Large intestine (tissue), 3 donors: ENCODE data around the gene PTPN14. TPM values are rescaled to one million over a fixed set of nuclear protein-coding genes. Genes with fewer than 3 reads are reported as not detected.

Experiments used
- DNase-seq, 2 donors: peaks; one replicate each; pipeline versions ENCODE4 v3.0.0 to v3.0.0-alpha.2; 2013
- H3K27ac ChIP-seq: one replicate; pipeline ENCODE4 v1.5.1; 2013; ENCODE audit warnings: low read length
- H3K27me3 ChIP-seq: 2 replicates; pipeline ENCODE4 v1.6.1; 2013; ENCODE audit warnings: low read length; ENCODE audit not compliant: control insufficient read depth, insufficient read depth
- H3K36me3 ChIP-seq: 2 replicates; pipeline ENCODE4 v1.6.1; 2013; ENCODE audit warnings: low read length; ENCODE audit not compliant: control insufficient read depth, insufficient read depth
- H3K4me1 ChIP-seq: one replicate; pipeline ENCODE4 v1.6.1; 2013; ENCODE audit warnings: low read length; ENCODE audit not compliant: control insufficient read depth, insufficient read depth
- H3K4me3 ChIP-seq: one replicate; pipeline ENCODE4 v1.5.1; 2013; ENCODE audit warnings: low read length
- H3K9me3 ChIP-seq: one replicate; pipeline ENCODE4 v1.6.1; 2013; ENCODE audit warnings: mild to moderate bottlenecking, low read depth, low read length, moderate library complexity; ENCODE audit not compliant: control insufficient read depth
- WGBS: methylation state at CpG from one replicate; pipeline ENCODE4 v1.1.5; 2013; ENCODE audit warnings: low lambda C conversion rate; ENCODE audit not compliant: insufficient coverage; 5-methylcytosine and 5-hydroxymethylcytosine counted together
- polyA plus RNA-seq: library from polyadenylated mRNA; unstranded; fragments of 120-200 nt; gene quantifications from one replicate; pipeline ENCODE4 v1.2.1, GENCODE V29; 2013

The PTPN14 gene
- polyA plus RNA-seq, 1 donor = 10.2 TPM

DNA sequence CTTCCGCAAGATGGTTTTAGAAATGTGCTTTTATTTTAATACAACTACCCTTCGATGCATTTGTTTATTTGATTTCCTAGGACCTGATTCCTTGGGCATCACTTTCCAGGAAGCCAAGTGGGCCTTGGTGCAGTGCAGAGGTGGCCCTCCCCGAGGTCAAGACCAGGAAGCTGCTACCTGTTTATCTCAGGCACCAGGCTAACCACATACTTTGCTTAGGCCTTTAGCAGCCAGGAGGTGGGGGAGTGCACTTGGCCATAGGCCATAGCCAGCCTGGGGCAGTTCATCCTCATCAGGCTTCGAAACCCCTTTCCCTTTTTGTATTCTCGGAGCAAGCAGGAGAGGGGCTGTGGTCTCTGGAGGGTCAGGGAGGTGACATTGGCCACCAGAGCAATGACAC is 225.0 kb downstream of the PTPN14 start:
- no peak overlapping the region for H3K27ac ChIP-seq
- no peak for DNase-seq
- no peaks in the 10 kb centered on the region for H3K27me3 ChIP-seq
- 0% methylated on average over 1 of the region's 5 CpGs for WGBS
- H3K4me3 ChIP-seq = no peak overlapping the region
- H3K36me3 ChIP-seq = peaks cover 34% of the 10 kb centered on the region
- no peaks in the 10 kb centered on the region for H3K4me1 ChIP-seq
- no peaks in the 10 kb centered on the region for H3K9me3 ChIP-seq

DNA sequence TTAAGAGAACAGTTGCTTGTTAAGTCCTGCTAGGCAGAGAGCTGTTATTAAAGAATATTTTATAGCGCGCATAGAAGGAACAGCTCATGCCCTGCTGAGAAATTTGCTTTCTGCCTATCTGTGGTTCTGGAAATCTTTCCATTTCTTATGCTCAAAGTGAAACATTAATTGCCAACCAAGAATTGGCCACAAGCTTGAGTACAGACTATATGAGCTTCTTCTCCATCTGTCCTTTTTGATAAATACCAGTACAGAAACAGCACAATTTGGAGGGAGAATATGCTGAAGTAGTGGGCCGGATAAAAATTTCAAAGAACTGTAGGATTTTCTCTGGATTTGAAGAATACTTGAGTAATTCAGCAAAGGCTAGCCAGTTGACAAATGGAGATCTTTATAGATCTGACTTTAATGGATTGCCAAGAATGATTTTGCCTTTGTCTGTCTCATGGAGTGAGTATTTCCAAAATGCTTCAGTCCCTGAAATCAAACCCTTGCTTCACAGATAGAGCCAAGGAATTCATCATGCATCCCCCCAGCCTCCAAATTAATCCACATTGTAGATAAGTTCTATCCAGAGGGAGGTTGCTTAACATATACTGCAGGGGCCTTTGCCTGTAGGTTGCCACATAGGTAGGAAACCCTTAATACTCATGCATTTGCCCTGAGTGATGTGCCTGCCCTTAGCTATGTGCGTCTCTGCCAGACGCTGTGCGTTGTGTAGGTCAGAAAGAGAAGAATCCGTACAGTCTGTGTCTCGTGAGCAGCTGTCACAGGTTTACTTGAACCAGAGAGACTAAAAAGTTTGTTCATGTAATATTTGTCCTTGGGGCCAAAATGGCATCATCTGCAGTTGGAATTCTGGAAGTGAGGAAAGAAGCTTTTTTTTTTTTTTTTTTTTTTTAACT is 226.3 kb downstream of the PTPN14 start:
- H3K27me3 ChIP-seq = no peaks in the 10 kb centered on the region
- H3K4me3 ChIP-seq = no peak overlapping the region
- H3K36me3 ChIP-seq = peaks cover 28% of the 10 kb centered on the region
- WGBS = 100% methylated on average over 1 of the region's 8 CpGs
- H3K27ac ChIP-seq = no peak overlapping the region
- DNase-seq = no peak
- no peaks in the 10 kb centered on the region for H3K4me1 ChIP-seq
- H3K9me3 ChIP-seq = no peaks in the 10 kb centered on the region

DNA sequence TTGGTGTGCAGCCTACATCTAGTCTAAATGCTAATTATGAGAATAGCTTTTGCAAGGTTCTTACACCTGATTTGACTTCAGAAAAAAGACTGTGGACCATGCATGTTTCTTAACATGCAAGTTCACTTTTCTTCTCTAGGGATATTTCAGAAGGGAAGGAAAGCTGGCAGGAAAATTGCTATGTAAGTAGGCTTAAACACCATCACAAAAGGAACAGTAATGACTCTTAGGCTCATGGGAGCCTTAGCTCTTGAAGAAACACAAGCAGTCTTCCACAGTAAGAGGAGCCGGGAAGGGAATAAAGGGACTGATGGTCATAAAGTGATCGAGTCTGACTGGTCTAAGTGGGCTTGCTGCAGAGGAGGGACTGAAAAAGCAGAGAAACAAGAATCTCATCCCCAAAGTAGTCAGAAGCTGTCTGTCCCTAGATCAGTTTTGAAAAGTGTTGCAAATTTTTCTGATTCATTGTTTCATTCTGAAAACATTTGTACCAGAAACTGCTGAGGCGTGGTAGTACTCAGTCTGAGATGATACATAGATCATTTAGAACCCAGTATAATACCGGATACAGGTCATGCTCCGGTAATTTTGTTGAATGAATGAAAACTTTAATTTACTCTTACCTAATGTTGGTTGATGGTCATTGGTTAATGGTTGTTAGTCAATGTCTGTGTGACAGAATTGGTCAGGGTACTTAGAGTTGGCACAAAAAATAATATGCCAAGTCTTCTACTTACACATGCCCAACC is 229.5 kb downstream of the PTPN14 start:
- Histone ChIP-seq H3K27ac (no peak overlapping the region), H3K27me3 (no peaks in the 10 kb centered on the region), H3K4me1 (no peaks in the 10 kb centered on the region), H3K9me3 (no peaks in the 10 kb centered on the region), H3K36me3 (peaks cover 24% of the 10 kb centered on the region), H3K4me3 (no peak overlapping the region)
- no peak for DNase-seq
- no CpG with 5 or more reads among the region's 5 CpGs for WGBS

DNA sequence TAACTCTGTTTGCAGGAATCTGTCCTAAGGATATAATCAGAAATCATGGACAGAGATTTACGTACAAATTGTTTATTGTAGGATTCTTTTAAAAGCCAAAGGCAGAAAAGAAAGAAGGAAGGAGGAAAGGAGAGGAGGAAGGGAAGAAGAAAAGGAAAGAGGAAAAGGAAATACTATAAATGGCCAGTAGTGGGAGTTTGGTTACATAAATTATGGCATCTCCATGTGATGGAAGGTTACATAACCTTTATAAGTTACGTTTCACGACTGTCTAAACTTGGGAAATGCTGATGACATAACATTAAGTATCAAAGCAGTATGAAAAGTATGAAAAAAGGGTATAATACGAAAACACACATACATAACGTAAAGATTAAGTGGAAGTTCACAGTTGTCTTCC is 231.5 kb downstream of the PTPN14 start:
- no peak for DNase-seq
- Histone ChIP-seq H3K4me3 (no peak overlapping the region), H3K9me3 (no peaks in the 10 kb centered on the region), H3K27me3 (no peaks in the 10 kb centered on the region), H3K36me3 (peaks cover 35% of the 10 kb centered on the region), H3K27ac (no peak overlapping the region), H3K4me1 (no peaks in the 10 kb centered on the region)
- WGBS = 95% methylated on average over 4 of the region's 5 CpGs

DNA sequence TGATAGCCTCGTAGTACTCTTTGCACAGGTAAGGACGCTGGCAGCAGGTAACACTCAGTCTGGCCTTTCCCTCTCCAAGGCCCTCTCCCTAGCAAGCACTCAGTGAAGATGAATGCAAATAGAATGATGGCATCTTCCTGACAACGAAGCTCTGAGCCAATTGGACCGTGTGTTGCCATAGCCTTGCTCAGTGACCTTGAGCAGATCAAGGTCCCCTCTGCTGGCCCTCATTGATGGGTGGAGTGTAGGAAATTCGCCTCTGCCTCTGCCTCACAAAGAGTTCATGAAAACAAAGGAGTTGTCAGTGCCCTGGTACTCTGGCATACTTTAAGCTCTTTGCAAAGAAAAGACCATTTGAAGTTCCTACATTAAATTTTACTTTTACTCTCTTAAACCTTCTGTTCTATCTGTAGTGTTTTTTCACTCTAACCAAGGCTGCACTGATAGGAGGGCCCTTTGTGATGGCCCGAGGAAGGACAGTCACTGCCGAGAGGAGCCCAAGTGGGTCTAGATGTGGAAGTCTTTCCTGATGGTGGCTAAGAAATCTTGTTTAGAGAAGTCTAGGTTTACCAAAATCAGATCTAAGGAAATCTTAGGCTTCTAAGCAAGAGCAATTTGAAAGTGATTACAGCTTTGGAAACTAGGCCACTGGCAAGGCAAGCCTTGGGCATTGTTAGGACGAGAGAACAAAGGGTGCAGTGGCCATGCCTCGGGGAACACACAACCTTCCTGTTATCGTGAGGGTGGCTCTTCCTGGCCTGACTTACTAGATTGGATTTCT is 232.3 kb downstream of the PTPN14 start:
- H3K36me3 ChIP-seq = peaks cover 34% of the 10 kb centered on the region

DNA sequence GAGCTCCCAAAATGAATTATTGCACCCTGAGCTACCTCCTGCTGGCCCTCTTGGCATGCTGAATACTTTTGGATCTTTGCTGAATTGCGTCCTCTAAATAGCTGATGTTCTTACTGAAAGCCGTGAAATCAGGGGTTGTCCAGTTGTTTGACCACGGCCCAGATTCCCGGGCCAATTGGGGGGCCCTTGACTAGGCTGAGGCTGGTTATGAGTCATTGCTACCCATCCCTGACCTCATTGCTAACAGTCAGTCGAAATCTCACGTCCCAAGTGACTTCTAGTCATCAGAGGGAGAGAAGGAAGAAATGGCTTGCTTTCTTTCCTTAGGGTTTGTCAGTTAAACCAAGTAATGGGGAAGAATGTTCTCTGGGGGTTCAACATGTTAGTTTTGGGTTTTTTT is 233.0 kb downstream of the PTPN14 start:
- DNase-seq = no peak
- no peak overlapping the region for H3K27ac ChIP-seq
- no CpG with 5 or more reads among the region's 6 CpGs for WGBS
- H3K4me3 ChIP-seq = no peak overlapping the region
- H3K9me3 ChIP-seq = no peaks in the 10 kb centered on the region
- H3K4me1 ChIP-seq = no peaks in the 10 kb centered on the region
- H3K36me3 ChIP-seq = peaks cover 34% of the 10 kb centered on the region
- no peaks in the 10 kb centered on the region for H3K27me3 ChIP-seq

More for the DNA sequence above, 232.3 kb downstream of the PTPN14 start:
- no peaks in the 10 kb centered on the region for H3K27me3 ChIP-seq
- no peak overlapping the region for H3K4me3 ChIP-seq
- no peaks in the 10 kb centered on the region for H3K9me3 ChIP-seq
- WGBS = no CpG with 5 or more reads among the region's 10 CpGs
- H3K27ac ChIP-seq = no peak overlapping the region
- no peak for DNase-seq
- H3K4me1 ChIP-seq = no peaks in the 10 kb centered on the region

DNA sequence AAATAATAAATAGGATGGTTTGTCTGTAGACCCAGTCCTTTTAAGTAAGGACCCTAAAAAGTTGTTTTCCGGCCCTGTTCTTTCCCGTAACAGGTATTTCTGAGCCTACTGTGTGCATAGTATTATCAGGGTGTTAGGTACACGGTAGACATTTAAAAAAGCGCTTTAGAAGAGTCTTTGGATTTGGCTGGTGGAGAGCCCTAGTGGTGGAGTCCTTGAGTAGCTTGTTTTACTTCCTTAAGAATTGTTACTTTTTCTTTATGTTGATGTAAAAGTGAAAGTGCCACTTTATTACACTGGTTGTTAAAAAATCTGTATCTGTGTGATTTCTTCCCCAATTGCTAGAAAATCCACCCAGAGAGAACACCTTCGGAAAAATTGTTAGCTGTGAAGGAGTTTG is 233.7 kb downstream of the PTPN14 start:
- 100% methylated on average over 1 of the region's 5 CpGs for WGBS
- Histone ChIP-seq H3K27me3 (no peaks in the 10 kb centered on the region), H3K27ac (no peak overlapping the region), H3K9me3 (no peaks in the 10 kb centered on the region), H3K4me3 (no peak overlapping the region), H3K36me3 (peaks cover 34% of the 10 kb centered on the region), H3K4me1 (no peaks in the 10 kb centered on the region)
- no peak for DNase-seq

DNA sequence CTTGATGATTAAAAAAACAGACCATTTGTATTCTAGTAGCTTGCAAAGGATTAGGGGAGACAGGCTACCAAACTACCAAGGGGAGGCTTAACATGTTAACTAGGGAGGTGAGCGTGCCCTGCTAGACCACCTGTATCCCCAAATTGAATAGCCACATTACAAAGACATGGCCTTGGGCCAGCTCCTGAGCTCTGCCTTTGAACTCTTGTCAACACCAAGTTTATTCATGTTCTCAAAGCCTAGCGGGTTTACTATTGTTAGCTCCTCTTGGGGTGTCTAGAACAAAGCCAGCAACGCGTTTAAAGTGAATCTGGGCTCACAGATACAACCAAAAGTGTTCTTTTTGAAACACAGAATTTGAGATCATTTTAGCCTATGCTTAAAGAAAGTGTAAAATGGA is 234.1 kb downstream of the PTPN14 start:
- Histone ChIP-seq H3K4me1 (no peaks in the 10 kb centered on the region), H3K4me3 (no peak overlapping the region), H3K36me3 (peaks cover 34% of the 10 kb centered on the region), H3K27me3 (no peaks in the 10 kb centered on the region), H3K9me3 (no peaks in the 10 kb centered on the region), H3K27ac (no peak overlapping the region)
- no peak for DNase-seq
- WGBS = 0% methylated on average over 1 of the region's 4 CpGs

DNA sequence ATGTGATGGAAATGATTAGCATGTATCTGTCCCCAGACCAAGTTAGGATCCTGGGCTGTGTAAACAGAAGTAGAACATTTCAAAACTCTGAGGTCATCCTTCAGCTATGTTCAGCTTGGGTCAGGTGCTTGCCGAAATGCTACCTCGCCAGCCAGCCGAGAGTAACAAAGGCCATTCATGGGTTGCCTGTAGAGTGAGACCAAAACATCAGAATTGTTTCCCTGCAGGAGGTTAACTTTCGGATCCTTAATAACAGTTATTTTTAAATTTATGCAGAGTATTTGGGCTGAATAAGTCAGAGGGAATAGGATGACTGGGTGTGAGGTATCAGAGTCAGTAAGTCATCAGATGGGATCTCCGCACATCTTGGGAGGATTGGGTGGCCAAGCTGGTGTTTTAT is 234.8 kb downstream of the PTPN14 start:
- DNase-seq = no peak
- H3K9me3 ChIP-seq = no peaks in the 10 kb centered on the region
- H3K4me1 ChIP-seq = no peaks in the 10 kb centered on the region
- H3K36me3 ChIP-seq = peaks cover 32% of the 10 kb centered on the region
- H3K27ac ChIP-seq = no peak overlapping the region
- WGBS = no CpG with 5 or more reads among the region's 5 CpGs
- H3K27me3 ChIP-seq = no peaks in the 10 kb centered on the region
- H3K4me3 ChIP-seq = no peak overlapping the region

DNA sequence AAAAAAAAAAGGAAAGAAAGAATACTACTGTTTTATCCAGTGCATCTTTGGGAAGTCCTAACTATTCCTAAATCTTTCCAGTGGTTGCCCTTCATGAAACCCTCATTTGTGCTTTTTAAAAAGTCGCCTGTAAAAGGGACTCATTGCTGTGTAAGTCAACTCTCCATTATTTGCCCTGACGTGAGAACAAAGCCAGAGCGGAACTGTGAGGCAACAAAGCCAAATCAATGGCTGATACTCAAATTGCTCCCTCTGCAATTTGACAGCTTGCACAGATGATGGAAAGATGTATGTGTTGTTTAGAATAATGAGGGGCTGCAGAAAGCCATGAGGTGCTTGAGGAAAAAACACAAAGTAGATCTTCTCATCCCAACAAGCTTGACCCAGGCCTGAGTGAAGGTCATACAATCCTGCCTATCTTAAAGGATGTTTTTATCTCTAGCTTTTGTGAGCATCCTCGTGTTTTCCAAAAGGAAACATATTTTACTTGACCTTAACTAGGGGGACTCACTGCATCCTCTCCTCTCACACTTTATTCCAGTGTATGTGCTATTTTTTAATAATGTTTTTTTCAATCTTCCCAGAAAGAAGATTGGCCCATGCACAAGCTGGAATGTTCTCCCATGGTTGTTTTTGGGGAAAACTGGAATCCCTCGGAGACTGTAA is 237.1 kb downstream of the PTPN14 start:
- DNase-seq = no peak
- no peaks in the 10 kb centered on the region for H3K27me3 ChIP-seq
- no peak overlapping the region for H3K4me3 ChIP-seq
- no peaks in the 10 kb centered on the region for H3K9me3 ChIP-seq
- WGBS = no CpG with 5 or more reads among the region's 5 CpGs
- no peaks in the 10 kb centered on the region for H3K4me1 ChIP-seq
- H3K27ac ChIP-seq = no peak overlapping the region
- peaks cover 27% of the 10 kb centered on the region for H3K36me3 ChIP-seq
